Osteoblast (primary cell): ENCODE data around the gene NAPG. TPM values are rescaled to one million over a fixed set of nuclear protein-coding genes. Genes with fewer than 3 reads are reported as not detected.
"Not testable (repeated sequence)": the region's sequence is repeated elsewhere in the genome, so short reads cannot be mapped to it uniquely, and the experiment has no call there.

Experiments
- DNase-seq: peaks from one replicate; pipeline ENCODE4 v3.0.0; 2011; ENCODE audit warnings: low spot score, mixed read lengths; ENCODE audit not compliant: insufficient read length; ENCODE audit errors: missing footprints
- H2AFZ ChIP-seq: 2 replicates; pipeline ENCODE4 v1.6.0; 2011; ENCODE audit warnings: mild to moderate bottlenecking, low read length
- H3K27ac ChIP-seq: 2 replicates; pipeline ENCODE4 v1.5.1; 2011; ENCODE audit warnings: mild to moderate bottlenecking, low read depth, low read length, moderate library complexity
- H3K27me3 ChIP-seq: 2 replicates; pipeline ENCODE4 v1.6.0; 2012; ENCODE audit warnings: mild to moderate bottlenecking, control low read depth, inconsistent platforms, low read length, moderate library complexity; ENCODE audit not compliant: insufficient read depth
- H3K36me3 ChIP-seq: 2 replicates; pipeline ENCODE4 v1.5.1; 2011; ENCODE audit warnings: mild to moderate bottlenecking, low read length, control low read depth, moderate library complexity; ENCODE audit not compliant: insufficient read depth
- H3K4me1 ChIP-seq: 2 replicates; pipeline ENCODE4 v1.5.1; 2011; ENCODE audit warnings: mild to moderate bottlenecking, low read length, control low read depth, moderate library complexity; ENCODE audit not compliant: insufficient read depth
- H3K4me2 ChIP-seq: 2 replicates; pipeline ENCODE4 v1.6.0; 2011; ENCODE audit warnings: mild to moderate bottlenecking, low read length; ENCODE audit not compliant: insufficient read depth
- H3K4me3 ChIP-seq: fragments of 200-600 bp; sonication (generic); 3 replicates; pipeline ENCODE4 v1.5.1; 2012; ENCODE audit warnings: mild to moderate bottlenecking, low read length, inconsistent platforms; ENCODE audit not compliant: insufficient read depth
- H3K79me2 ChIP-seq: 2 replicates; pipeline ENCODE4 v1.6.0; 2012; ENCODE audit warnings: mild to moderate bottlenecking, low read length, control low read depth, inconsistent platforms; ENCODE audit not compliant: insufficient read depth
- H3K9me3 ChIP-seq: 2 replicates; pipeline ENCODE4 v1.5.1; 2011; ENCODE audit warnings: low read depth, low read length, control low read depth
- H4K20me1 ChIP-seq: 2 replicates; pipeline ENCODE4 v1.6.0; 2012; ENCODE audit warnings: mild to moderate bottlenecking, low read length, control low read depth; ENCODE audit not compliant: insufficient read depth
- total RNA-seq: library from RNA; depleted of rRNA; stranded (reverse); fragments of >200 nt; gene quantifications from 2 replicates; pipeline ENCODE4 v1.2.3, GENCODE V29; 2012
- TF ChIP-seq, protein P1 (sequence below): IDR thresholded peaks from 2 replicates; pipeline ENCODE4 v1.5.1; 2011; ENCODE audit warnings: mild to moderate bottlenecking, low read depth, low read length, moderate library complexity; ENCODE audit errors: extremely low read depth

Gene NAPG
- total RNA-seq, 1 donor = 47.4 TPM

DNA sequence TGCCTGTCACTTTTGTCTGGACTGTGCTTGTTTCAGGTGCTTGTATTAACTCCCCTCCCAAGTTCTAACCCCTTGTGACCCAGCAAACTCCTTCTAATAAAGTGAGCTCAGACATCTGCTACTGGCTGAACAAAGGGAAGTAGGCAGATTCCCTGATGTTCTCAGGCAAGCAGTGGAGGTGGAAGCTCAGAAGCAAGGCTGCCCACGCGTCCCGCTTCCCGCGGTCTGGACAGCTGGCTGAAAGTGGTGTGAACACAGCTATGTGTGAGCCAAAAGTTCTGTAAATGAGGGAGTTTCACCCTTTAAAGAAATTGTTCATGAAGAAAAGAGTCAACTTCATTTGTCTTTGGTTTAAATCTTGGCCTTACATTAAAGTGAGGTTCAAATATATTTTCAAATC, 40.0 kb downstream of the NAPG start:
- Histone ChIP-seq H3K4me3 (no peak overlapping the region), H3K9me3 (no peaks in the 10 kb centered on the region), H4K20me1 (no peaks in the 10 kb centered on the region), H3K27me3 (no peaks in the 10 kb centered on the region), H3K79me2 (no peaks in the 10 kb centered on the region), H3K36me3 (no peaks in the 10 kb centered on the region), H3K27ac (no peak overlapping the region), H3K4me2 (no peak overlapping the region), H3K4me1 (peaks cover 10% of the 10 kb centered on the region), H2AFZ (no peak overlapping the region)
- no peak for DNase-seq
- TF ChIP-seq, protein P1, sequence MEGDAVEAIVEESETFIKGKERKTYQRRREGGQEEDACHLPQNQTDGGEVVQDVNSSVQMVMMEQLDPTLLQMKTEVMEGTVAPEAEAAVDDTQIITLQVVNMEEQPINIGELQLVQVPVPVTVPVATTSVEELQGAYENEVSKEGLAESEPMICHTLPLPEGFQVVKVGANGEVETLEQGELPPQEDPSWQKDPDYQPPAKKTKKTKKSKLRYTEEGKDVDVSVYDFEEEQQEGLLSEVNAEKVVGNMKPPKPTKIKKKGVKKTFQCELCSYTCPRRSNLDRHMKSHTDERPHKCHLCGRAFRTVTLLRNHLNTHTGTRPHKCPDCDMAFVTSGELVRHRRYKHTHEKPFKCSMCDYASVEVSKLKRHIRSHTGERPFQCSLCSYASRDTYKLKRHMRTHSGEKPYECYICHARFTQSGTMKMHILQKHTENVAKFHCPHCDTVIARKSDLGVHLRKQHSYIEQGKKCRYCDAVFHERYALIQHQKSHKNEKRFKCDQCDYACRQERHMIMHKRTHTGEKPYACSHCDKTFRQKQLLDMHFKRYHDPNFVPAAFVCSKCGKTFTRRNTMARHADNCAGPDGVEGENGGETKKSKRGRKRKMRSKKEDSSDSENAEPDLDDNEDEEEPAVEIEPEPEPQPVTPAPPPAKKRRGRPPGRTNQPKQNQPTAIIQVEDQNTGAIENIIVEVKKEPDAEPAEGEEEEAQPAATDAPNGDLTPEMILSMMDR = no peak

DNA sequence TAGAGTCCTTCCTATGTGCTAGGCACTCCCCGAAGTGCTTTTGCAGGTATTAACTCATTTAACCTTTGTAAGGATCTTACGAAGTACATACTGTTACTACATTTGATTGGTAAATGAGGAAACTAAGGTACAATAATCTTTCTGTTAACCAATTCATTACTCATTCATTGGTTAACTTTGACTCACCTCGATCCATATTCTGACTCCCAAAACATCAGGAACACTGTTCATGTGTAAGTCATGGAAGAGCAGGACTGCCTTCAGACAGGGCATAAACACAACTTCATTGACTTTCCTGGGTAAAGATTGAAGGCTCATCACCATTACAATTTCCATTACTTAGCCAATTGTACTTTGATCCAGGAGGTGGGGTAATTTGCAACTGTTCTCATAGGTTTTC, 40.6 kb downstream of the NAPG start:
- Histone ChIP-seq H3K27ac (no peak overlapping the region), H3K4me1 (peaks cover 10% of the 10 kb centered on the region), H3K36me3 (no peaks in the 10 kb centered on the region), H3K9me3 (no peaks in the 10 kb centered on the region), H3K79me2 (no peaks in the 10 kb centered on the region), H3K4me3 (no peak overlapping the region), H3K27me3 (no peaks in the 10 kb centered on the region), H4K20me1 (no peaks in the 10 kb centered on the region), H3K4me2 (no peak overlapping the region), H2AFZ (no peak overlapping the region)
- TF ChIP-seq, protein P1 = no peak
- no peak for DNase-seq

DNA sequence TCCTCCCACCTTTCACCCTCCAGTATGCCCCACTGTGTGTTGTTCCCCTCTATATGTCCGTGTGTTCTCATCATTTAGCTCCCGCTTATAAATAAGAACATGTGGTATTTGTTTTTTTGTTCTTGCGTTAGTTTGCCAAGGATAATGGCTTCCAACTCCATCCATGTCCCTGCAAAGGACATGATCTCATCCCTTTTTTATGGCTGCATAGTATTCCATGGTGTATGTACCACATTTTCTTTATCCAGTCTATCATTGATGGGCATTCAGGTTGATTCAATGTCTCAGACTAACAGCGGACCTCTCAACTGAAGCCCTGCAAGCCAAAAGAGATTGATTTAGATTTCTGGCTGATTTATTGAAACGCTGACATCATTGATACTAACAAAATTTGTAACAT, 44.1 kb downstream of the NAPG start:
- not testable (repeated sequence) for H2AFZ ChIP-seq, H3K4me2 ChIP-seq, H3K4me3 ChIP-seq, H3K36me3 ChIP-seq, H4K20me1 ChIP-seq, H3K27ac ChIP-seq, DNase-seq, H3K9me3 ChIP-seq, H3K27me3 ChIP-seq, H3K4me1 ChIP-seq, H3K79me2 ChIP-seq

DNA sequence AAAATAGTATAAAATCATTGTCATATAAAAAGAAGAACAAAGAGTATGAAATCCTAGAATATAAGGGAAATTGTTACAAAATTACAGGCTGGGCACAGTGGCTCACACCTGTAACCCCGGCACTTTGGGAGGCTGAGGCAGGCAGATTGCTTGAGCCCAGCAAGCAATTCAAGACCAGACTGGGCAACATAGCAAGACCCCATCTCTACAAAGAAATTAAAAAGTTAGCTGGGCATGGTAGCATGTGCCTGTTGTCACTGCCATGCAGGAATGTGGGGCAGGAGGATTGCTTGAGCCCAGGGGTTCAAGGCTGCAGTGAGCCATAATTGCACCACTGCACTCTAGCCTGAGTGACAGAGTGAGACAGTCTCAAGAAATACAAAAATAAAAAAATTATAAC, 44.8 kb downstream of the NAPG start:
- no peak overlapping the region for H3K4me3 ChIP-seq
- TF ChIP-seq, protein P1 = no peak
- no peak overlapping the region for H2AFZ ChIP-seq
- H3K4me1 ChIP-seq = no peaks in the 10 kb centered on the region
- H3K4me2 ChIP-seq = no peak overlapping the region
- H3K27ac ChIP-seq = no peak overlapping the region
- H4K20me1 ChIP-seq = no peaks in the 10 kb centered on the region
- H3K27me3 ChIP-seq = no peaks in the 10 kb centered on the region
- no peaks in the 10 kb centered on the region for H3K79me2 ChIP-seq
- H3K9me3 ChIP-seq = no peaks in the 10 kb centered on the region
- no peak for DNase-seq
- H3K36me3 ChIP-seq = no peaks in the 10 kb centered on the region
